IMR-90 (cell line): Measurements from ENCODE around the gene TRIM71. TPM values are rescaled to one million over a fixed set of nuclear protein-coding genes. Genes with fewer than 3 reads are reported as not detected.

ENCODE experiments used
- ATAC-seq: fragments of 200-7000 bp; cut with Tn5 transposase; 2 replicates; pipeline ENCODE4 v1.9.1; 2020; ENCODE audit warnings: low read depth, mild to moderate bottlenecking, moderate library complexity
- BruUV-seq: library from RNA; stranded (reverse); fragments of 400-500 nt; replicated peaks from 2 replicates; lab custom pipeline; 2021; lab: Mats Ljungman, UMichigan
- CTCF ChIA-PET: fragments of 300-600 bp; formaldehyde crosslinking; extraction: SDS; loops from one replicate; lab custom pipeline; 2021; ENCODE audit warnings: antibody characterized with exemption; lab: Yijun Ruan, JAX
- POLR2A ChIA-PET: fragments of 300-600 bp; sonication (Branson Sonifier 250); formaldehyde crosslinking; loops from one replicate; lab custom pipeline; 2022; ENCODE audit warnings: antibody characterized with exemption; ENCODE audit not compliant: unreplicated experiment; lab: Charles Lee
- DNase-seq: peaks from one replicate; pipeline ENCODE4 v3.0.0; 2013
- H2AFZ ChIP-seq: replicated peaks from 2 replicates; pipeline ENCODE3; 2013; ENCODE audit warnings: low read length, mild to moderate bottlenecking; ENCODE audit not compliant: poor library complexity
- H2AK5ac ChIP-seq: 2 replicates; pipeline ENCODE4 v1.6.1; 2013; ENCODE audit warnings: low read depth, low read length, inconsistent platforms
- H2AK9ac ChIP-seq: replicated peaks from 2 replicates; pipeline ENCODE3; 2013; ENCODE audit warnings: mild to moderate bottlenecking, low read depth, low read length, moderate library complexity; ENCODE audit not compliant: poor library complexity
- H2BK120ac ChIP-seq: 2 replicates; pipeline ENCODE4 v1.6.1; 2013; ENCODE audit warnings: low read depth, low read length, inconsistent platforms
- H2BK15ac ChIP-seq: 3 replicates; pipeline ENCODE4 v1.6.1; 2013; ENCODE audit warnings: low read depth, low read length, inconsistent platforms
- H2BK20ac ChIP-seq: 2 replicates; pipeline ENCODE4 v1.6.1; 2013; ENCODE audit warnings: low read depth, mild to moderate bottlenecking, inconsistent platforms, low read length, moderate library complexity
- H2BK5ac ChIP-seq: 2 replicates; pipeline ENCODE4 v1.6.1; 2013; ENCODE audit warnings: mild to moderate bottlenecking, low read depth, low read length, inconsistent platforms; ENCODE audit not compliant: poor library complexity, severe bottlenecking
- H3K14ac ChIP-seq: replicated peaks from 2 replicates; pipeline ENCODE4 v1.6.1; 2013; ENCODE audit warnings: low read depth, low read length, inconsistent platforms
- H3K18ac ChIP-seq: 2 replicates; pipeline ENCODE4 v1.6.1; 2013; ENCODE audit warnings: low read depth, low read length, control low read depth
- H3K23ac ChIP-seq: 2 replicates; pipeline ENCODE4 v1.6.1; 2013; ENCODE audit warnings: low read depth, low read length, inconsistent platforms
- H3K27ac ChIP-seq: 2 replicates; pipeline ENCODE4 v1.5.1; 2013; ENCODE audit warnings: mild to moderate bottlenecking, control low read depth, low read length; ENCODE audit not compliant: insufficient read depth
- H3K27me3 ChIP-seq: 2 replicates; pipeline ENCODE4 v1.6.1; 2013; ENCODE audit warnings: low read length; ENCODE audit not compliant: control insufficient read depth, insufficient read depth
- H3K36me3 ChIP-seq: 2 replicates; pipeline ENCODE4 v1.6.1; 2013; ENCODE audit warnings: low read length, mixed read lengths; ENCODE audit not compliant: control insufficient read depth, insufficient read depth
- H3K4ac ChIP-seq: 2 replicates; pipeline ENCODE4 v1.6.1; 2013; ENCODE audit warnings: low read depth, low read length, inconsistent platforms
- H3K4me1 ChIP-seq: 2 replicates; pipeline ENCODE4 v1.6.1; 2013; ENCODE audit warnings: low read length, mixed read lengths; ENCODE audit not compliant: control insufficient read depth, insufficient read depth
- H3K4me2 ChIP-seq: 2 replicates; pipeline ENCODE4 v1.6.1; 2013; ENCODE audit warnings: low read depth, mild to moderate bottlenecking, control low read depth, low read length, moderate library complexity
- H3K4me3 ChIP-seq: 2 replicates; pipeline ENCODE4 v1.5.1; 2013; ENCODE audit warnings: low read depth, mild to moderate bottlenecking, control low read depth, low read length, moderate library complexity; ENCODE audit not compliant: insufficient read depth
- H3K56ac ChIP-seq: 2 replicates; pipeline ENCODE4 v1.6.1; 2013; ENCODE audit warnings: low read length, inconsistent platforms; ENCODE audit not compliant: insufficient read depth; ENCODE audit errors: extremely low read depth
- H3K79me1 ChIP-seq, 2 experiments: 2 replicates each; pipeline ENCODE4 v1.6.1; 2013; ENCODE audit warnings: low read length in 2 of 2, inconsistent platforms in 1 of 2, low read depth in 1 of 2
- H3K9ac ChIP-seq: 2 replicates; pipeline ENCODE4 v1.6.1; 2013; ENCODE audit warnings: low read depth, low read length, control low read depth
- H3K9me1 ChIP-seq: 2 replicates; pipeline ENCODE4 v1.6.1; 2013; ENCODE audit warnings: low read length, inconsistent platforms; ENCODE audit not compliant: insufficient read depth
- H3K9me3 ChIP-seq: 2 replicates; pipeline ENCODE4 v1.6.1; 2013; ENCODE audit warnings: low read length; ENCODE audit not compliant: control insufficient read depth, insufficient read depth
- H4K20me1 ChIP-seq: 2 replicates; pipeline ENCODE4 v1.6.1; 2013; ENCODE audit warnings: low read length, inconsistent platforms; ENCODE audit not compliant: insufficient read depth
- H4K5ac ChIP-seq: 2 replicates; pipeline ENCODE4 v1.6.1; 2013; ENCODE audit warnings: mild to moderate bottlenecking, low read depth, low read length, control low read depth
- H4K8ac ChIP-seq, 2 experiments: 2 replicates each; pipeline ENCODE4 v1.6.1; 2013; ENCODE audit warnings: low read depth in 2 of 2, low read length in 2 of 2, control low read depth in 1 of 2, inconsistent platforms in 1 of 2
- H4K91ac ChIP-seq: 2 replicates; pipeline ENCODE4 v1.6.1; 2013; ENCODE audit warnings: low read depth, low read length, inconsistent platforms; ENCODE audit not compliant: insufficient read depth
- BHLHE40 ChIP-seq: fragments of 150-350 bp; IDR thresholded peaks from 2 replicates; pipeline ENCODE4 v1.6.1; 2016; ENCODE audit warnings: mild to moderate bottlenecking, low read depth, low read length
- CHD1 ChIP-seq: IDR thresholded peaks from 2 replicates; pipeline ENCODE4 v1.6.1; 2012; ENCODE audit warnings: low read depth, low read length, improper control_type of control experiment
- CTCF ChIP-seq: conservative IDR thresholded peaks from 2 replicates; pipeline ENCODE4 v1.5.1; 2012; ENCODE audit warnings: mild to moderate bottlenecking, low read depth, low read length, improper control_type of control experiment
- FOS ChIP-seq: fragments of 150-350 bp; IDR thresholded peaks from 2 replicates; pipeline ENCODE4 v1.6.1; 2016; ENCODE audit warnings: low read depth, low read length
- MAZ ChIP-seq: IDR thresholded peaks from 2 replicates; pipeline ENCODE4 v1.6.1; 2012; ENCODE audit warnings: low read depth, mild to moderate bottlenecking, low read length, improper control_type of control experiment, moderate library complexity, borderline replicate concordance
- MXI1 ChIP-seq: IDR thresholded peaks from 2 replicates; pipeline ENCODE4 v1.6.1; 2012; ENCODE audit warnings: low read depth, mild to moderate bottlenecking, low read length, moderate library complexity, borderline replicate concordance
- NFE2L2 ChIP-seq: fragments of 150-350 bp; IDR thresholded peaks from 2 replicates; pipeline ENCODE4 v1.6.1; 2016; ENCODE audit warnings: low read depth, mild to moderate bottlenecking, low read length
- RAD21 ChIP-seq: IDR thresholded peaks from 2 replicates; pipeline ENCODE4 v1.6.1; 2012; ENCODE audit warnings: low read length, improper control_type of control experiment
- SMC3 ChIP-seq: fragments of 150-350 bp; IDR thresholded peaks from 2 replicates; pipeline ENCODE4 v1.6.1; 2016; ENCODE audit warnings: low read depth, mild to moderate bottlenecking, antibody characterized with exemption, low read length, moderate library complexity
- WGBS, 2 experiments: methylation state at CpG; one replicate each; pipeline versions ENCODE4 v1.1.5 to v1.1.7; 2013; ENCODE audit warnings: missing lambda C conversion rate in 2 of 2; ENCODE audit not compliant: insufficient read length in 1 of 2; ENCODE audit errors: extremely low coverage in 2 of 2; 5-methylcytosine and 5-hydroxymethylcytosine counted together
- dilution Hi-C: fragments of 300-500 bp; cut with HindIII; formaldehyde crosslinking; loops from one replicate; pipeline ENCODE4 v1.14.3; 2018; ENCODE audit warnings: low sequenced_read_pairs; ENCODE audit not compliant: unreplicated experiment
- in situ Hi-C: fragments of 300-500 bp; cut with MboI; formaldehyde crosslinking; loops from 3 replicates; pipeline ENCODE4 v1.14.3; 2019; ENCODE audit warnings: low sequenced_read_pairs, inconsistent platforms, mixed read lengths
- intact Hi-C: fragments of 100-400 bp; cut with micrococcal nuclease; formaldehyde crosslinking; loops from 2 replicates; pipeline ENCODE4 v1.10.0; 2022
- polyA plus RNA-seq, 3 experiments: library from polyadenylated mRNA; depleted of rRNA; stranded (reverse); fragments of >200 nt; gene quantifications; 2 replicates each; pipeline ENCODE4 v1.2.3, GENCODE V29; 2012; ENCODE audit warnings: low replicate concordance in 1 of 3
- total RNA-seq: library from RNA; depleted of rRNA; stranded (reverse); fragments of >200 nt; gene quantifications from 2 replicates; pipeline ENCODE4 v1.2.3, GENCODE V29; 2012

TRIM71 gene
- total and polyA plus RNA-seq, 2 of the 4 experiments (the other 2 are of a cell fraction) = not detected

- no peak overlapping the region for H3K23ac ChIP-seq
- dilution Hi-C loops (no loop called here), intact Hi-C loops (no loop called here), in situ Hi-C loops (no loop called here)
- no peaks in the 10 kb centered on the region for H3K36me3 ChIP-seq
- H4K91ac ChIP-seq = no peak overlapping the region
- WGBS, 2 experiments = 82% methylated on average over 3 of the region's 15 CpGs; no CpG with 5 or more reads in 1 of the 2 experiments
- H3K56ac ChIP-seq = no peak overlapping the region
- H3K14ac ChIP-seq = no peak overlapping the region
- no peak overlapping the region for H2AK9ac ChIP-seq
- DNase-seq (no peak), ATAC-seq (no peak)
- H3K9ac ChIP-seq = no peak overlapping the region
- ChIA-PET POLR2A (no interaction called here), CTCF (no interaction called here)
- no peak overlapping the region for H2BK5ac ChIP-seq
- no peaks in the 10 kb centered on the region for H4K20me1 ChIP-seq
- H4K5ac ChIP-seq = no peak overlapping the region
- no peak overlapping the region for H3K4me3 ChIP-seq
- no peak overlapping the region for H3K27ac ChIP-seq
- no peak for TF ChIP-seq CHD1
- no peak for TF ChIP-seq CTCF
- no peak for TF ChIP-seq RAD21
- no peak for TF ChIP-seq FOS
- no peak for TF ChIP-seq NFE2L2
- TF ChIP-seq MAZ = no peak
- TF ChIP-seq BHLHE40 = no peak
- no peak for TF ChIP-seq MXI1
- TF ChIP-seq SMC3 = no peak
- H2BK120ac ChIP-seq = no peak overlapping the region
- H3K4ac ChIP-seq = no peak overlapping the region
- no peak overlapping the region for H2BK15ac ChIP-seq
- no peak overlapping the region for H2AFZ ChIP-seq
- H3K4me2 ChIP-seq = no peak overlapping the region
- no peaks in the 10 kb centered on the region for H3K9me1 ChIP-seq
- peaks cover 16% of the 10 kb centered on the region for H3K27me3 ChIP-seq
- H3K9me3 ChIP-seq = no peaks in the 10 kb centered on the region
- H3K79me1 ChIP-seq = no peaks in the 10 kb centered on the region
- no peak overlapping the region for H2AK5ac ChIP-seq
- BruUV-seq = no TSS peak
- H3K4me1 ChIP-seq = no peaks in the 10 kb centered on the region
- no peak overlapping the region for H4K8ac ChIP-seq
- no peak overlapping the region for H3K18ac ChIP-seq
- H2BK20ac ChIP-seq = no peak overlapping the region
Measured at GRCh38 chr3:32869513-32870047, 51.8 kb downstream of the TRIM71 start.
